IMR-90 (cell line): ENCODE measurements around the gene CAPN10. TPM values are rescaled to one million over a fixed set of nuclear protein-coding genes. Genes with fewer than 3 reads are reported as not detected.

Source experiments
- ATAC-seq: fragments of 200-7000 bp; cut with Tn5 transposase; 2 replicates; pipeline ENCODE4 v1.9.1; 2020; ENCODE audit warnings: low read depth, mild to moderate bottlenecking, moderate library complexity
- BruUV-seq: library from RNA; stranded (reverse); fragments of 400-500 nt; replicated peaks from 2 replicates; lab custom pipeline; 2021; lab: Mats Ljungman, UMichigan
- CTCF ChIA-PET: fragments of 300-600 bp; formaldehyde crosslinking; extraction: SDS; loops from one replicate; lab custom pipeline; 2021; ENCODE audit warnings: antibody characterized with exemption; lab: Yijun Ruan, JAX
- POLR2A ChIA-PET: fragments of 300-600 bp; sonication (Branson Sonifier 250); formaldehyde crosslinking; loops from one replicate; lab custom pipeline; 2022; ENCODE audit warnings: antibody characterized with exemption; ENCODE audit not compliant: unreplicated experiment; lab: Charles Lee
- DNase-seq: peaks from one replicate; pipeline ENCODE4 v3.0.0; 2013
- H2AFZ ChIP-seq: replicated peaks from 2 replicates; pipeline ENCODE3; 2013; ENCODE audit warnings: low read length, mild to moderate bottlenecking; ENCODE audit not compliant: poor library complexity
- H2AK5ac ChIP-seq: 2 replicates; pipeline ENCODE4 v1.6.1; 2013; ENCODE audit warnings: low read depth, low read length, inconsistent platforms
- H2AK9ac ChIP-seq: replicated peaks from 2 replicates; pipeline ENCODE3; 2013; ENCODE audit warnings: mild to moderate bottlenecking, low read depth, low read length, moderate library complexity; ENCODE audit not compliant: poor library complexity
- H2BK120ac ChIP-seq: 2 replicates; pipeline ENCODE4 v1.6.1; 2013; ENCODE audit warnings: low read depth, low read length, inconsistent platforms
- H2BK15ac ChIP-seq: 3 replicates; pipeline ENCODE4 v1.6.1; 2013; ENCODE audit warnings: low read depth, low read length, inconsistent platforms
- H2BK20ac ChIP-seq: 2 replicates; pipeline ENCODE4 v1.6.1; 2013; ENCODE audit warnings: low read depth, mild to moderate bottlenecking, inconsistent platforms, low read length, moderate library complexity
- H2BK5ac ChIP-seq: 2 replicates; pipeline ENCODE4 v1.6.1; 2013; ENCODE audit warnings: mild to moderate bottlenecking, low read depth, low read length, inconsistent platforms; ENCODE audit not compliant: poor library complexity, severe bottlenecking
- H3K14ac ChIP-seq: replicated peaks from 2 replicates; pipeline ENCODE4 v1.6.1; 2013; ENCODE audit warnings: low read depth, low read length, inconsistent platforms
- H3K18ac ChIP-seq: 2 replicates; pipeline ENCODE4 v1.6.1; 2013; ENCODE audit warnings: low read depth, low read length, control low read depth
- H3K23ac ChIP-seq: 2 replicates; pipeline ENCODE4 v1.6.1; 2013; ENCODE audit warnings: low read depth, low read length, inconsistent platforms
- H3K27ac ChIP-seq: 2 replicates; pipeline ENCODE4 v1.5.1; 2013; ENCODE audit warnings: mild to moderate bottlenecking, control low read depth, low read length; ENCODE audit not compliant: insufficient read depth
- H3K27me3 ChIP-seq: 2 replicates; pipeline ENCODE4 v1.6.1; 2013; ENCODE audit warnings: low read length; ENCODE audit not compliant: control insufficient read depth, insufficient read depth
- H3K36me3 ChIP-seq: 2 replicates; pipeline ENCODE4 v1.6.1; 2013; ENCODE audit warnings: low read length, mixed read lengths; ENCODE audit not compliant: control insufficient read depth, insufficient read depth
- H3K4ac ChIP-seq: 2 replicates; pipeline ENCODE4 v1.6.1; 2013; ENCODE audit warnings: low read depth, low read length, inconsistent platforms
- H3K4me1 ChIP-seq: 2 replicates; pipeline ENCODE4 v1.6.1; 2013; ENCODE audit warnings: low read length, mixed read lengths; ENCODE audit not compliant: control insufficient read depth, insufficient read depth
- H3K4me2 ChIP-seq: 2 replicates; pipeline ENCODE4 v1.6.1; 2013; ENCODE audit warnings: low read depth, mild to moderate bottlenecking, control low read depth, low read length, moderate library complexity
- H3K4me3 ChIP-seq: 2 replicates; pipeline ENCODE4 v1.5.1; 2013; ENCODE audit warnings: low read depth, mild to moderate bottlenecking, control low read depth, low read length, moderate library complexity; ENCODE audit not compliant: insufficient read depth
- H3K56ac ChIP-seq: 2 replicates; pipeline ENCODE4 v1.6.1; 2013; ENCODE audit warnings: low read length, inconsistent platforms; ENCODE audit not compliant: insufficient read depth; ENCODE audit errors: extremely low read depth
- H3K79me1 ChIP-seq, 2 experiments: 2 replicates each; pipeline ENCODE4 v1.6.1; 2013; ENCODE audit warnings: low read length in 2 of 2, inconsistent platforms in 1 of 2, low read depth in 1 of 2
- H3K9ac ChIP-seq: 2 replicates; pipeline ENCODE4 v1.6.1; 2013; ENCODE audit warnings: low read depth, low read length, control low read depth
- H3K9me1 ChIP-seq: 2 replicates; pipeline ENCODE4 v1.6.1; 2013; ENCODE audit warnings: low read length, inconsistent platforms; ENCODE audit not compliant: insufficient read depth
- H3K9me3 ChIP-seq: 2 replicates; pipeline ENCODE4 v1.6.1; 2013; ENCODE audit warnings: low read length; ENCODE audit not compliant: control insufficient read depth, insufficient read depth
- H4K20me1 ChIP-seq: 2 replicates; pipeline ENCODE4 v1.6.1; 2013; ENCODE audit warnings: low read length, inconsistent platforms; ENCODE audit not compliant: insufficient read depth
- H4K5ac ChIP-seq: 2 replicates; pipeline ENCODE4 v1.6.1; 2013; ENCODE audit warnings: mild to moderate bottlenecking, low read depth, low read length, control low read depth
- H4K8ac ChIP-seq, 2 experiments: 2 replicates each; pipeline ENCODE4 v1.6.1; 2013; ENCODE audit warnings: low read depth in 2 of 2, low read length in 2 of 2, control low read depth in 1 of 2, inconsistent platforms in 1 of 2
- H4K91ac ChIP-seq: 2 replicates; pipeline ENCODE4 v1.6.1; 2013; ENCODE audit warnings: low read depth, low read length, inconsistent platforms; ENCODE audit not compliant: insufficient read depth
- BHLHE40 ChIP-seq: fragments of 150-350 bp; IDR thresholded peaks from 2 replicates; pipeline ENCODE4 v1.6.1; 2016; ENCODE audit warnings: mild to moderate bottlenecking, low read depth, low read length
- CTCF ChIP-seq: conservative IDR thresholded peaks from 2 replicates; pipeline ENCODE4 v1.5.1; 2012; ENCODE audit warnings: mild to moderate bottlenecking, low read depth, low read length, improper control_type of control experiment
- ELK1 ChIP-seq: fragments of 150-350 bp; IDR thresholded peaks from 2 replicates; pipeline ENCODE4 v1.6.1; 2016; ENCODE audit warnings: low read depth, mild to moderate bottlenecking, low read length, moderate library complexity, borderline replicate concordance
- MAFK ChIP-seq: IDR thresholded peaks from 2 replicates; pipeline ENCODE4 v1.6.1; 2012; ENCODE audit warnings: low read depth, low read length, improper control_type of control experiment
- MAZ ChIP-seq: IDR thresholded peaks from 2 replicates; pipeline ENCODE4 v1.6.1; 2012; ENCODE audit warnings: low read depth, mild to moderate bottlenecking, low read length, improper control_type of control experiment, moderate library complexity, borderline replicate concordance
- MXI1 ChIP-seq: IDR thresholded peaks from 2 replicates; pipeline ENCODE4 v1.6.1; 2012; ENCODE audit warnings: low read depth, mild to moderate bottlenecking, low read length, moderate library complexity, borderline replicate concordance
- RFX5 ChIP-seq: IDR thresholded peaks from 2 replicates; pipeline ENCODE4 v1.8.0; 2012; ENCODE audit warnings: low read depth, mild to moderate bottlenecking, low read length, moderate library complexity
- WGBS, 2 experiments: methylation state at CpG; one replicate each; pipeline versions ENCODE4 v1.1.5 to v1.1.7; 2013; ENCODE audit warnings: missing lambda C conversion rate in 2 of 2; ENCODE audit not compliant: insufficient read length in 1 of 2; ENCODE audit errors: extremely low coverage in 2 of 2; 5-methylcytosine and 5-hydroxymethylcytosine counted together
- dilution Hi-C: fragments of 300-500 bp; cut with HindIII; formaldehyde crosslinking; loops from one replicate; pipeline ENCODE4 v1.14.3; 2018; ENCODE audit warnings: low sequenced_read_pairs; ENCODE audit not compliant: unreplicated experiment
- in situ Hi-C: fragments of 300-500 bp; cut with MboI; formaldehyde crosslinking; loops from 3 replicates; pipeline ENCODE4 v1.14.3; 2019; ENCODE audit warnings: low sequenced_read_pairs, inconsistent platforms, mixed read lengths
- intact Hi-C: fragments of 100-400 bp; cut with micrococcal nuclease; formaldehyde crosslinking; loops from 2 replicates; pipeline ENCODE4 v1.10.0; 2022
- polyA plus RNA-seq, 3 experiments: library from polyadenylated mRNA; depleted of rRNA; stranded (reverse); fragments of >200 nt; gene quantifications; 2 replicates each; pipeline ENCODE4 v1.2.3, GENCODE V29; 2012; ENCODE audit warnings: low replicate concordance in 1 of 3
- total RNA-seq: library from RNA; depleted of rRNA; stranded (reverse); fragments of >200 nt; gene quantifications from 2 replicates; pipeline ENCODE4 v1.2.3, GENCODE V29; 2012

CAPN10 gene
- total and polyA plus RNA-seq, 2 of the 4 experiments (the other 2 are of a cell fraction), result 6.3 to 20.9 TPM

- no peak for TF ChIP-seq ELK1
Measured at GRCh38 chr2:240593703-240594451, 7.3 kb downstream of the CAPN10 start (continued).

GRCh38 chr2:240594511-240595380 lies 8.2 kb downstream of the CAPN10 start:
- H4K5ac ChIP-seq, result no peak overlapping the region
- no peak overlapping the region for H2BK5ac ChIP-seq
- ATAC-seq (no peak), DNase-seq (no peak)
- H3K27ac ChIP-seq, result no peak overlapping the region
- H3K4me2 ChIP-seq, result no peak overlapping the region
- WGBS, 2 experiments, result 90% methylated on average over 14 of the region's 34 CpGs; no CpG with 5 or more reads in 1 of the 2 experiments
- POLR2A ChIA-PET, result interaction anchor here (0.9 kb wide), 1 partner anchor 8 kb away, joined by 4 read pairs; the partner anchor contains the start of gene CAPN10
- H3K18ac ChIP-seq, result no peak overlapping the region
- no peak overlapping the region for H2BK20ac ChIP-seq
- no peak overlapping the region for H3K4ac ChIP-seq
- no peak overlapping the region for H2AFZ ChIP-seq
- H2BK120ac ChIP-seq, result no peak overlapping the region
- no peaks in the 10 kb centered on the region for H3K27me3 ChIP-seq
- no peaks in the 10 kb centered on the region for H3K9me3 ChIP-seq
- H2BK15ac ChIP-seq, result no peak overlapping the region
- peak overlapping the region; percentile 37 for H2AK9ac ChIP-seq
- dilution Hi-C loops, result no loop called here
- H3K9me1 ChIP-seq, result no peaks in the 10 kb centered on the region
- H4K8ac ChIP-seq, result no peak overlapping the region
- no peaks in the 10 kb centered on the region for H3K4me1 ChIP-seq
- H3K23ac ChIP-seq, result no peak overlapping the region
- no peak overlapping the region for H2AK5ac ChIP-seq
- H3K14ac ChIP-seq, result no peak overlapping the region
- H3K9ac ChIP-seq, result no peak overlapping the region
- no TSS peak for BruUV-seq
- in situ Hi-C loops, result no loop called here
- H3K4me3 ChIP-seq, result no peak overlapping the region
- H3K79me1 ChIP-seq, result peaks cover 0 to 25% of the 10 kb centered on the region in 2 experiments; a peak in 3 of 4 replicates
- intact Hi-C loops, result no loop called here
- peaks cover 36% of the 10 kb centered on the region for H3K36me3 ChIP-seq
- H3K56ac ChIP-seq, result no peak overlapping the region
- no peak for TF ChIP-seq MAFK
- TF ChIP-seq ELK1, result no peak
- TF ChIP-seq MXI1, result no peak
- no peak for TF ChIP-seq BHLHE40
- no peak for TF ChIP-seq CTCF
- TF ChIP-seq MAZ, result no peak
- no peak for TF ChIP-seq RFX5
- no peaks in the 10 kb centered on the region; the same call in none of the 2 replicates for H4K20me1 ChIP-seq
- CTCF ChIA-PET, result no interaction called here
- no peak overlapping the region for H4K91ac ChIP-seq
